Neuronal stem cell (in vitro differentiated cells): Measurements from ENCODE around the gene SYNGR2.

ENCODE experiments used
- DNase-seq: peaks from one replicate; pipeline ENCODE4 v3.0.0-alpha.2; 2013; ENCODE audit warnings: low spot score
- H2AFZ ChIP-seq: one replicate; pipeline ENCODE4 v1.6.1; 2013; ENCODE audit warnings: mild to moderate bottlenecking, low read length, inconsistent platforms
- H2AK5ac ChIP-seq: 2 replicates; pipeline ENCODE4 v1.6.1; 2013; ENCODE audit warnings: low read depth, mild to moderate bottlenecking, inconsistent platforms, low read length, moderate library complexity, mixed read lengths
- H2BK120ac ChIP-seq: 2 replicates; pipeline ENCODE4 v1.6.1; 2013; ENCODE audit warnings: low read depth, mild to moderate bottlenecking, inconsistent platforms, low read length, moderate library complexity, mixed read lengths
- H2BK12ac ChIP-seq: one replicate; pipeline ENCODE4 v1.6.1; 2013; ENCODE audit warnings: low read length, inconsistent platforms
- H2BK15ac ChIP-seq: 2 replicates; pipeline ENCODE4 v1.6.1; 2013; ENCODE audit warnings: mild to moderate bottlenecking, low read length, inconsistent platforms, mixed read lengths
- H2BK5ac ChIP-seq: one replicate; pipeline ENCODE4 v1.6.1; 2013; ENCODE audit warnings: inconsistent platforms, mild to moderate bottlenecking, low read length, moderate library complexity
- H3K14ac ChIP-seq: one replicate; pipeline ENCODE4 v1.6.1; 2013; ENCODE audit warnings: low read length, inconsistent platforms
- H3K18ac ChIP-seq: 2 replicates; pipeline ENCODE4 v1.6.1; 2013; ENCODE audit warnings: low read length, inconsistent platforms
- H3K23ac ChIP-seq: 2 replicates; pipeline ENCODE4 v1.6.1; 2013; ENCODE audit warnings: low read depth, mild to moderate bottlenecking, mixed read lengths, low read length, inconsistent platforms; ENCODE audit not compliant: poor library complexity
- H3K27ac ChIP-seq: replicated peaks from 3 replicates; pipeline ENCODE4 v1.5.1; 2013; ENCODE audit warnings: low read length, inconsistent platforms
- H3K27me3 ChIP-seq, 3 experiments: 2 replicates each; pipeline ENCODE4 v1.6.1; 2013; ENCODE audit warnings: low read length in 3 of 3, mild to moderate bottlenecking in 2 of 3, inconsistent platforms in 1 of 3, low read depth in 1 of 3, mixed read lengths in 1 of 3, moderate library complexity in 1 of 3; ENCODE audit not compliant: control insufficient read depth in 3 of 3, insufficient read depth in 3 of 3
- H3K36me3 ChIP-seq, 2 donors: replicated peaks in 1 of 2; 2 replicates each; pipeline ENCODE4 v1.6.1; 2013; ENCODE audit warnings: low read length in 2 of 2; ENCODE audit not compliant: control insufficient read depth in 2 of 2, insufficient read depth in 2 of 2
- H3K4ac ChIP-seq: 2 replicates; pipeline ENCODE4 v1.6.1; 2013; ENCODE audit warnings: inconsistent platforms, mild to moderate bottlenecking, low read length, moderate library complexity
- H3K4me1 ChIP-seq, 2 donors: 1 replicate in 1 of 2; 2 replicates in 1 of 2; pipeline ENCODE4 v1.6.1; 2013; ENCODE audit warnings: low read length in 2 of 2, low read depth in 1 of 2; ENCODE audit not compliant: control insufficient read depth in 2 of 2, insufficient read depth in 1 of 2
- H3K4me2 ChIP-seq: one replicate; pipeline ENCODE4 v1.6.1; 2013; ENCODE audit warnings: mild to moderate bottlenecking, low read length, inconsistent platforms; ENCODE audit not compliant: insufficient read depth, poor library complexity, severe bottlenecking
- H3K4me3 ChIP-seq, 2 donors: 2 replicates each; pipeline ENCODE4 v1.5.1; 2013; ENCODE audit warnings: low read length in 2 of 2, mild to moderate bottlenecking in 2 of 2, inconsistent platforms in 1 of 2, moderate library complexity in 1 of 2
- H3K79me1 ChIP-seq: one replicate; pipeline ENCODE4 v1.6.1; 2013; ENCODE audit warnings: low read depth, mild to moderate bottlenecking, inconsistent platforms, low read length, moderate library complexity
- H3K9ac ChIP-seq: one replicate; pipeline ENCODE4 v1.6.1; 2013; ENCODE audit warnings: mild to moderate bottlenecking, low read depth, low read length, inconsistent platforms; ENCODE audit not compliant: poor library complexity
- H3K9me3 ChIP-seq, 2 donors: replicated peaks in 1 of 2; 2 replicates each; pipeline versions ENCODE3 to v1.6.1; 2013; ENCODE audit warnings: low read length in 2 of 2, mild to moderate bottlenecking in 2 of 2, inconsistent platforms in 1 of 2, low read depth in 1 of 2, mixed read lengths in 1 of 2, moderate library complexity in 1 of 2; ENCODE audit not compliant: control insufficient read depth in 2 of 2, insufficient read depth in 1 of 2
- H4K8ac ChIP-seq: one replicate; pipeline ENCODE4 v1.6.1; 2013; ENCODE audit warnings: low read depth, mild to moderate bottlenecking, inconsistent platforms, low read length, moderate library complexity
- H4K91ac ChIP-seq: one replicate; pipeline ENCODE4 v1.6.1; 2013; ENCODE audit warnings: low read length, low read depth, mild to moderate bottlenecking, inconsistent platforms; ENCODE audit not compliant: poor library complexity
- WGBS, 2 donors: extraction: QIAGEN DNeasy Blood & Tissue Kit; methylation state at CpG; one replicate each; pipeline ENCODE4 v1.1.7; 2013; ENCODE audit warnings: missing lambda C conversion rate in 2 of 2, mixed read lengths in 1 of 2; ENCODE audit not compliant: insufficient read length in 2 of 2, insufficient replicate concordance in 1 of 2; ENCODE audit errors: extremely low coverage in 2 of 2; 5-methylcytosine and 5-hydroxymethylcytosine counted together

SYNGR2 gene

DNA sequence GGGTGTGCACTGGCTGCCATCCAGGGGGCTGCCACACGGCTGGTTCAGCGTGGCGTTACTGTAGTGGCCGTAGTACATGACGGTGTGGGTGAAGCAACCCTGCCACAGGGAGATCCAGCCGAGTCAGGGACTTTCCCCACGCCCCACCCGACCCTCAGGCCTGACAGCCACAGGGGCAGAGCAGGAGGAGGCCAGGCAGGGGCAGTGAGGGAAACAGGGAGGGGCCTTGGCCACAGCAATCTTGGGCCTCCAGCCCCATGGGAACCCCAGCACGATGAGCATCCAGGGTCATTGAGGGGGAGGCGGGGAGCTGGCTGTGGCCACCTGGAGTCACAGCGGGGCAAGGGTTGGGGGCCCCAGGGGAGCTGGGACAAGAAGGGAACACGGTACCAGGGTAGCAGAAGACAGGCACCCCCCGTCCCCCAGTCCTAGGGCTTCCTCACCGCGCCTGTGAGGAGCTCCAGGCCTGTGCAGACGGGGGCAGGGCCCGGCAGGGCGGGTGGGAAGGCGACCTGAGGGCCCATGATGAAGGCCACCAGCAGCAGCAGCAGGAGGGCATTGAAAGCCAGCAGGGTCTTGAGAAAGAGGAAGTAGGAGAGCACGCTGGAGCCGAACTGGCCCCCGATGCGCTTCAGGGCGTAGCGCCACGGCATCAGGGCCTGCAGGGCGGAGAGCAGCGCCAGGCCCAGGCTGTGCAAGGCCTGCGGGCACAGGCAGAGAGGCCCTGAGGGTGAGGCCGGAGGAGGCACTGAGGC is 44.1 kb upstream of the SYNGR2 start:
- no peak overlapping the region for H2BK120ac ChIP-seq
- peaks cover 0 to 7% (median 0%) of the 10 kb centered on the region in 3 experiments for H3K27me3 ChIP-seq
- H3K4me2 ChIP-seq, result no peak overlapping the region
- H3K18ac ChIP-seq, result no peak overlapping the region
- H3K14ac ChIP-seq, result no peak overlapping the region
- H2AK5ac ChIP-seq, result no peak overlapping the region
- peaks cover 13 to 20% of the 10 kb centered on the region in 2 donors for H3K4me1 ChIP-seq
- WGBS, 2 donors, result no CpG with 5 or more reads among the region's 30 CpGs
- H3K79me1 ChIP-seq, result peaks cover 7% of the 10 kb centered on the region
- H2BK5ac ChIP-seq, result no peak overlapping the region
- H4K91ac ChIP-seq, result no peak overlapping the region
- H3K9ac ChIP-seq, result peak overlapping the region; percentile 70
- no peak overlapping the region for H3K27ac ChIP-seq
- no peaks in the 10 kb centered on the region for H3K9me3 ChIP-seq
- H3K4me3 ChIP-seq, result no peak overlapping the region
- peak overlapping the region; percentile 82 for H4K8ac ChIP-seq
- H3K23ac ChIP-seq, result peak overlapping the region; percentile 73
- no peak for DNase-seq
- no peak overlapping the region for H3K4ac ChIP-seq
- peak overlapping the region; percentile 22 for H2BK12ac ChIP-seq
- H3K36me3 ChIP-seq, result peaks cover 0 to 6% of the 10 kb centered on the region in 2 donors
- no peak overlapping the region for H2AFZ ChIP-seq
- no peak overlapping the region for H2BK15ac ChIP-seq

DNA sequence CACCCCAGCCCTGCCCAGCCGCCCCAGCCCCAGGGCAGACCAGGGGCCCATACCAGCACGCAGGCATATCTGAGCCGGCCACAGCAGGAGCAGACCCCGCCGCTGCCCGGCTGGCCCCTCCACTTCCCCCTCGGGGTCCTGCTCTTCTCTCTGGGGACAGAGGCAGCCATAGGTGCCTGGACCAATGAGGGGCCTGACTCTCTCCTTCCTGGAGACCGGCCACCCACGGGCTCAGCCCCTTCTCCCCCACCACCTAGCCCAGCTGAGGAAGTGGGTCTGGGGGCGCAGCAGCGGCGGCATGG is 43.6 kb upstream of the SYNGR2 start:
- Histone ChIP-seq H3K4me3 (no peak overlapping the region), H2AFZ (no peak overlapping the region), H2BK120ac (no peak overlapping the region), H3K23ac (peak overlapping the region; percentile 73), H3K4me2 (no peak overlapping the region), H3K9me3 (no peaks in the 10 kb centered on the region), H4K91ac (no peak overlapping the region), H2BK12ac (peak overlapping the region; percentile 22), H2AK5ac (no peak overlapping the region), H3K4ac (no peak overlapping the region), H3K14ac (no peak overlapping the region), H3K27me3 (peaks cover 0 to 13% (median 0%) of the 10 kb centered on the region in 3 experiments), H2BK5ac (no peak overlapping the region), H2BK15ac (no peak overlapping the region), H3K4me1 (peaks cover 15 to 20% of the 10 kb centered on the region in 2 donors), H3K9ac (peak overlapping the region; percentile 70), H3K18ac (no peak overlapping the region), H4K8ac (no peak overlapping the region), H3K36me3 (peaks cover 0 to 6% of the 10 kb centered on the region in 2 donors), H3K27ac (no peak overlapping the region), H3K79me1 (peaks cover 7% of the 10 kb centered on the region)
- DNase-seq, result no peak
- WGBS, 2 donors, result no CpG with 5 or more reads among the region's 12 CpGs

DNA sequence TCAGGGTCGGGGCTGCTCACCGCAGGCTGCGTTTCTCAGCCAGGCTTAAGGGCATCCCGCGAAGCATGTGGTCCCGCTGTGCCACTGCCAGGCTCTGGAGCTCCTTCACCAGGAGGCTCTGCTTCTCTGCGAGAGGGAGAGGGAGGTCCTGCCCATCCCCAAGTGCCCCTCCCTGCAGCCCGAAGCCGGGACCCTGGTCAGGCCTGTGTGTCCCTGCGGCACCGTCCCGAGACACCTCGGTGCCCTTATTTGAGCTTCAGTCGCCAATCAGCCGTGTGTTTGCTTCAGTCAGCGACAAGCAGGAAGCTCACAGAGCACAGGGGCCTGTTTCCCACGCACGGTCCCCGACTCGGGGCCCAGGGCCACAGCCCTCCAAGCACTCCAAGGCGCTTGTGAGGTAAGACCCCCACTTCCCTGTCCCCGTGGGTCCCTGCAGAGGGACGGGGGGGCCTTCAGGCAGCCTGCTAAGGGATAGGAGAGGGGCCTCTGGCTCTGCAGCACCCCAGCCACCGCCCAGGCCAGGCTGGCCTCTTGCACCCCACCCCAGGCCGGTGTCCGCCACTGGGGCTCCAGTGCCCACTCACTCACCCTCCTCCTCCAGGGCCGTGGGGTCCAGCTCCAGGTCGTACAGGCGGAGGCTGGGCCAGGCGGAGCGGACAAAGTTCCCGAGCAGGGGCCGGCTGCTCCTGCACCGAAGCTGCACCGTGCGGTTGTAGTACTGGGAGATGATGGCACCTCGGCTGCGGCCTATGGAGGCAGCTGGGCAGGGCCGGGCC is 43.1 kb upstream of the SYNGR2 start:
- no peak overlapping the region for H3K4me3 ChIP-seq
- peak overlapping the region; percentile 90 for H2BK5ac ChIP-seq
- peak overlapping the region; percentile 48 for H3K18ac ChIP-seq
- H4K91ac ChIP-seq, result no peak overlapping the region
- peaks cover 7% of the 10 kb centered on the region for H3K79me1 ChIP-seq
- H3K4me1 ChIP-seq, result peaks cover 15 to 23% of the 10 kb centered on the region in 2 donors
- no peaks in the 10 kb centered on the region for H3K9me3 ChIP-seq
- no peak overlapping the region for H4K8ac ChIP-seq
- H2AFZ ChIP-seq, result no peak overlapping the region
- H3K4me2 ChIP-seq, result no peak overlapping the region
- H2BK12ac ChIP-seq, result no peak overlapping the region
- no CpG with 5 or more reads among the region's 39 CpGs for WGBS, 2 donors
- H3K4ac ChIP-seq, result no peak overlapping the region
- H3K36me3 ChIP-seq, result peaks cover 0 to 6% of the 10 kb centered on the region in 2 donors
- DNase-seq, result no peak
- peak overlapping the region; percentile 73 for H3K23ac ChIP-seq
- H2AK5ac ChIP-seq, result peak overlapping the region; percentile 28
- no peak overlapping the region for H2BK120ac ChIP-seq
- H3K27me3 ChIP-seq, result peaks cover 0 to 18% (median 0%) of the 10 kb centered on the region in 3 experiments
- no peak overlapping the region for H3K27ac ChIP-seq
- no peak overlapping the region for H3K14ac ChIP-seq
- peak overlapping the region; percentile 75 for H2BK15ac ChIP-seq
- H3K9ac ChIP-seq, result peak overlapping the region; percentile 60
